HG03558 (cell line): ENCODE data around the gene RAB3D.
"Not testable (repeated sequence)": the region's sequence is repeated elsewhere in the genome, so short reads cannot be mapped to it uniquely, and the experiment has no call there.

Experiments
- ATAC-seq: cut with Tn5 transposase; IDR thresholded peaks from one replicate; pipeline ENCODE4 v1.9.1; 2021; ENCODE audit warnings: moderate number of reproducible peaks; ENCODE audit not compliant: unreplicated experiment; ENCODE audit errors: extremely low read depth

The RAB3D gene

DNA sequence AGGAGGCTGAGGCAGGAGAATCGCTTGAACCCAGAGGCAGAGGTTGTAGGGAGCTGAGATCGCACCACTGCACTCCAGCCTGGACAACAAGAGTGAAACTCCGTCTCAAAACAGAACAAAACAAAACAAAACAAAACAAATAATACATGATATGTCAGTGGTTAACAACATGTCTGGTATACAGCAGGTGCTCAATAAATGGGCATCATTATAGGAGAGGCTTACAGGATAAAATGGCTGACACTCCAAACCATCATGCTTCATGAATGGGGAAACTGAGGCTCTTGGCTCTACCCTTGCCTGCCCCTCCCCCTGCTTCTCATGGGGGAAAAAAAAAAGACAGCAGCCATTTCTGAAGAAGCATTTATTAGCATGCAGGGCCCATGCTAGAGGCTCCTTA is 3.0 kb upstream of the RAB3D start:
- no peak for ATAC-seq

DNA sequence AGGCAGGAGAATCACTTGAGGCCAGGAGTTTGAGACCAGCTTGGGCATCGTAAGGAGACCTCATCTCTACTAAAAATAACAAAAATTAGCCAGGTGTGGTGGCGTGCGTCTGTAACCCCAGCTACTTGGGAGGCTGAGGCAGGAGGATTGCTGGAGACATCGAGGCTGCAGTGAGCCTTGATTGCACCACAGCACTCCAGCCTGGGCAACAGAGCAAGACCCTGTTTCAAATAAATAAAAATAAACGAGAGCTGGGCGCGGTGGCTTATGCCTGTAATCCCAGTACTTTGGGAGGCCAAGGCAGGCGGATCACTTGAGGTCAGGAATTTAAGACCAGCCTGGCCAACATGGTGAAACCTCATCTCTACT is 626 bp upstream of the RAB3D start:
- not testable (repeated sequence) for ATAC-seq

DNA sequence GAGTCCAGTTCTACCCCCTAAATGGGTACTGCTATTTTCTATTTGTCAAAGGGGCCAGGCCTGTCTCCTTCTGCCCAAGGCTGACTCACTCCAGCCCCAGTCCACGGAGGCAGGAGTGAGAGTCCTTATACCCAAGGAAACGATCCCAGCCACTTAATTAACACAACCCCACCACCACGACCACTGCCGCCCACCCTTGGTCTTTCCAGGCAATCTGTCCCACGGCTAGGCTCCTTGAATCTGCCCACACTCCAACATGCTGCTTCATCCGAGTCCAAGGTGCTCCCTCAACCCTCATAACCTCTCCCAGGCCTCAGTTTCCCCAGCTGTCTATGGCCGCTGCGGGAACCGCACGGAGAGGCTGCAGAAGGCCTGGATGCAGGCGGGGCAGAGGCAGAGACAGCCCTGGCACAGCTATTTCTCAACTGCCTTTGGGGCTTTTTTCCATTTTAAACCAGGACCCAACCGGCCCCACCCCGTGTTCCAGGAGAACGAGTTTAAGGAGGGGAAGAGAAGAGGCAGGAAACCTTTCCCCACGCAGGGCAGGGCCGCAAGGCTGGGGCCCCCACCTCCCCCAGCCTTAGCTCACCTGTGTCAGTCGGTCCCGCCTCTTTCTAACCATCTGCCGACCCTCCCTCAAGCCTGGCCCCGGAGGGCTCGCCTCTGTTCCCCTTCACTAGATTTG is 746 bp downstream of the RAB3D start:
- ATAC-seq: no peak

DNA sequence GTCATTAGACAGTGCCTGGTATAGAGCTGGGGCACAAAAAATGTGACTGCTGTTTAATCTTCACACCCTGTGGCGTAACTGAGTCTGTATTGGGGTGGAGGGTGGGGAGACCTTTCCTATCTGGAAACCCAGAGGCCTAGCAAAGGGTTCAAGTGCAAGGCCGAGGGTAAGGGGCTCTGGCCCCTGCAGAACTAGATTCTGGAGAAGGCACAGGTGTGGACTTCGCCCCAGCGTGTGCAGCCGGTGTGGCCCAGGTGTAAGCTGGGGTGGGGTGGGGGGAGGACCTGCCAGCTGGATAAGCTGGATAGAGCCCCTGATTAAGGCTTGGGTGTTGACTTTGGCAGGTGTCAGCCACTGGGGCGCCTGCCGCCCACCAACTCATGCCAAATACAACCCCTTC is 1.3 kb downstream of the RAB3D start:
- no peak for ATAC-seq

DNA sequence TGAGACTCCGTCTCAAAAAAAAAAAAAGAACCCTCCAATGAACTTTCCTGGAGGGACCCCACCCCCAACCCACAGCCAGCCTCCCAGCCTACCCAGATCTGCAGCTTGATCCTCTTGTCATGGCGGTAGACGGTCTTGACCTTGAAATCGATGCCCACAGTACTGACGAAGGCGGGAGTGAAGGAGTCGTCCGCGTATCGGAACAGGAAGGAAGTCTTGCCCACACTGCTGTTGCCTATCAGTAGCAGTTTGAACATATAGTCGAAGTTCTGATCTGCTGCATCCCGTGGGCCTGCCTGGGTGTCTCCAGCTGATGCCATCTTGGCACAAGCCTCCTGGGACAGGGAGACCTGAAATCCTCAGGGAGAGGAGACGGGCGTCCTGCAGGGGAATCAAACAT is 2.4 kb downstream of the RAB3D start:
- no peak for ATAC-seq

DNA sequence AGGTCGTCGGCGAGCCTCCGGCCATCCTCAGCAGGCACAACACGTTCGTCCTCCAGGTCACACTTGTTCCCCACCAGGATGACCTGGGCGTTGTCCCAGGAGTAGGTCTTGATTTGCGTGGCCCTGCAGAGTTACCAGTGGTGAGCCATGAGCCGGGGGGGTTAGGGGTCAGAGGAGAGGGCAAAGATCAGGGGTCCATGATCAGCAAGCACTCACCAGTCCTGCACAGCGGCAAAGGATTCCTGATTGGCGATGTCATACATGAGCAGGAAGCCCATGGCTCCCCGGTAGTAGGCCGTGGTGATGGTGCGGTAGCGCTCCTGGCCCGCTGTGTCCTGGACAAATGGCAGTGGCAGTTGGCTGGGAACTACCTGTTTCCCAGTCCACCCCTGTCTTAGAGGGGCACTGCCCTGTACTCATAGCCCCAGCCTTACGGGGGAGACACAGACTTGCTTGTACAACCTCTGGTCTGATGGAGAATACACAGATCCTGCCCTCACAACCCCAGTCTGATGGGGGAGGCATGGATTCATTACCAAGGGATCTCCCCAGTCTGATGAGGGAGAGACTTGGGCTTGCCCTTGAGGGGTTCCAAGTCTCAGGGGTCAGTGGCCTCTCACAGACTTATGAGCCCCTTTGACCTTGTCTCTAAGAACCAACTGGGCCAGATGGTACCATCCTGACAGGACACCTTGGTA is 3.9 kb downstream of the RAB3D start:
- no peak for ATAC-seq

DNA sequence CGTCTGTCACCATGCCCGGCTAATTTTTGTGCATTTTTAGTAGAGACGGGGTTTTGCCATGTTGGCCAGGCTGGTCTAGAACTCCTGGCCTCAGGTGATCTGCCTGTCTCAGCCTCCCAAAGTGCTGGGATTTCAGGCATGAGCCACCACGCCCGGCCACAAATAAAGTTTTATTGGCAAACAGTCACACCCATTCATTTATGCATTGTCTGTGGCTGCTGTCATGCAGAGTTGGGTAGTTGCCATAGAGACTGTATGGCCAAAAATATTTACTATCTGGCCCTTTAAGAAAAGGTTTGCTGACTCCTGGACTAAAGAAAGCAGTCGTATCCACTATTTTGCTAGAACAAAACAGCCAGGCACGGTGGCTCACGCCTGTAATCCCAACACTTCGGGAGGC is 5.6 kb downstream of the RAB3D start:
- not testable (repeated sequence) for ATAC-seq

DNA sequence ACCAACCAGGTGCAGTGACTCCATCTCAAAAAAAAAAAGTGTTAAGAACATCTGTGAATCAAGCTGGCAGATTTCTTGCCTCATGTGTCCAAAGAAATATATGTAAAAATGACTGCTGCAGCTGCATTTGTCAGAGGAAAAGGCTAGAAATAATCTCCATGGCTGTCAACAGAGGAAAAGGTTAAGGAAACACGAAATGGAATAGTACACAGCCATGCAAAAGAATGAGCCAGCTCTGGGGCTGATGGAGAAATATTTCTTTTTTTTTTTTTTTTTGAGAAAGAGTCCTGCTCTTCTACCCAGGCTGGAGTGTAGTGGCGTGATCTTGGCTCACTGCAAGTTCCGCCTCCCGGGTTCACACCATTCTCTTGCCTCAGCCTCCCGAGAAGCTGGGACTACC is 6.6 kb downstream of the RAB3D start:
- ATAC-seq: no peak

DNA sequence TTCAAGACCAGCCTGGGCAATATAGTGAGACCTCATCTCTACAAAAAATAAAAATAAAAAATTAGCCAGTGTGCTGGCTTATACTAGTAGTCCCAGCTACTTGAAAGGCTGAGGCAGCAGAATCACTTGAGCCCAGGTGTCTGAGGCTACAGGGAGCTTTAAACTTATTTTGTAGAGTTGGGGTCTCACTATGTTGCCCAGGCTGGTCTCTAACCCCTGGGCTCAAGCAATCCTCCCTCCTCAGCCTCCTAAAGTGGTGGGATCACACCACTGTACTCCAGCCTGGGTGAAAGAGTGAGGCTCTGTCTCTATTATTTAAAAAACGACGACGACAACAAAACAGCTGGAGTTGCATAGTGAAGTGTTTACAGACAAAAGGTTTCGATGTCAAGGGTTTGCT is 8.0 kb downstream of the RAB3D start:
- ATAC-seq: no peak

DNA sequence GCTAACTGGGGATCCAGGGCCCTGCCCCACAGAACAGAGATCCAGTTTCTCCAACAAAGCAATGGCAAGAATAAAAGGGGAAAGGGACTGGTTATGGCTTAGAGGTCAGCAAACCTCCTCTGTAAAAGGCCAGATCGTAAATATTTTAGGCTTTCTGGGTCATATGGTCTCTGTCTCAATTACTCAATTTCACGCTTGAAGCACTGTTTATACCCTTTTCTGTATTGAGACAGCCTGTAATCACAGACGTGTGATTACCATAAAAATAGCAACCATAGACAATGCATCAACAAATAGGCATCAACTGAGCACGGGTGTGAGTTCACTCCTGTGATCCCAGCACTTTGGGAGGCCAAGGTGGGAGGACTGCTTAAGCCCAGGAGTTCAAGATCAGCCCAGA is 9.3 kb downstream of the RAB3D start:
- ATAC-seq: no peak

DNA sequence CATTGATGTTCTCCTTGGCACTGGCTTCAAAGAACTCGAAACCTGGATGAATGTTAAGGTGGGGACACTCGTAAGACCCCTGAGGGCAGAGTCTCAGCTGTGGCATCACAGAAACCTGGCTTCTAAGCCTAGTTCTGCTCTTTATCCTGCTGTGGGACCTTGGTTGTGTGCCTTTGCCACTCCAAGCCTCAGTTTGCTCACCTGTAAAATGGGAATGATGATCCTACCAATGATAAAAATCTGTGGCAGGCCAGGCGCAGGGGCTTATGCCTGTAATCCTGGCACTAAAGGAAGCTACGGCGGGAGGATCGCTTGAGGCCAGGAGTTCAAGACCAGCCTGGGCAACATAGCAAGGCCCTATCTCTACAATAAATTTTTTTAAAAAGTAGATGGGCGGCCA is 13.9 kb downstream of the RAB3D start:
- no peak for ATAC-seq

DNA sequence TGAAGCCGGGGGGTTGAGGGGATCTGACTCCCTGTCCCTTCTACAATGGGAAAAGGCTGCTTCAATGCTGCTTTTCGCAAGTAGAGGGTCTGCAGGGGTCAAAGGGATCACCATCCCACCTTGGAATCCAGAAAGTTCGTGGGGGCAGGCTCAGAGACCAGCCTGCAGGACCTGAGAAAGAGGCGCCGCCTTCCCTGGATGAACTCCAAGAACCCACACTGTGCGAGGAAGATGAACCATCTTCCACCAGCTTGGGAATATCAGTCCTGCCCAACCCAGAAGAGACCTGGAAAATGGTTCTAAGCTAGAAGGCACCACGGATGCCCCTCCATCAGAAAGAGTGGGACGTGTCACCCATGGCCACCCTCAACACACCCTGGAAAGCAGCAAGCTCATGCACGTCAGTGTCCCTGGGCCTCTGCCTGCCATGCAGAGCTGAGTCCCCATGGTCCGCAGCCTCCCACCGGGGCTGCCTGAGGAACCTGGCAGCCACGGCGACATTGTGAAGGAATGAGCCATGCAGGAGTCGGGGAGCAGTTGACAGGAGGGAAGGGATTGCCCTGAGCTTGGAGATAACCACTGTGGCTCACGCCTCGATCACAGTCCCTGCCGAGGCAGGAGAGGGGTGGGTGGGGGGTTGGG is 14.6 kb downstream of the RAB3D start:
- no peak for ATAC-seq

DNA sequence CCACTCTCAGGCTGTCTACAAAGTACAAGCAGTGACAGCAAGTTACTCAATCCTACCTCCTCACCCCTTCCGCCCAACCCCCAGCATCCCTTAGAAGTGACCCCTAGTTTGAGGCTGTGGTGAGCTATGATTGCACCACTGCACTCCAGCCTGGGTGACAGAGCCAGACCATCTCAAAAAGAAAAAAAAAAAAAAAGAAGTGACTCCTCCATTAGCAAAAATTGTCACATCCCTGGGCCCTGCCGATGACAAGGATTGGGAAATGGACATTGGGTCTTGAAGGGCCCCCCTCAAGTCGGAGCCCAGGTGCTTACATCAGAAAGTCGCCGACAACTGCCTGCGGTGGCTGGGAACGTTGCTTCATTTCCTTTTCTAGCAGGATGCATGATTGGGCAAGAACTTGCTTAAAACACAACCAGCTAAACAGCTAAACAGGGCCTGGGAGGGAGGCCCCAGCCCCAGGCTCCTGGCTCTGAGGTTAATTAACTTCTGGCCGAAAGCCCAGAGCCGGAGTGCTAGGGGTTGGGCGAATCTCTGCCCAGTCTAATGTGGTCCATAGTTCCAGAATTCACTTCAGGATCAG is 15.3 kb downstream of the RAB3D start:
- ATAC-seq: no peak

DNA sequence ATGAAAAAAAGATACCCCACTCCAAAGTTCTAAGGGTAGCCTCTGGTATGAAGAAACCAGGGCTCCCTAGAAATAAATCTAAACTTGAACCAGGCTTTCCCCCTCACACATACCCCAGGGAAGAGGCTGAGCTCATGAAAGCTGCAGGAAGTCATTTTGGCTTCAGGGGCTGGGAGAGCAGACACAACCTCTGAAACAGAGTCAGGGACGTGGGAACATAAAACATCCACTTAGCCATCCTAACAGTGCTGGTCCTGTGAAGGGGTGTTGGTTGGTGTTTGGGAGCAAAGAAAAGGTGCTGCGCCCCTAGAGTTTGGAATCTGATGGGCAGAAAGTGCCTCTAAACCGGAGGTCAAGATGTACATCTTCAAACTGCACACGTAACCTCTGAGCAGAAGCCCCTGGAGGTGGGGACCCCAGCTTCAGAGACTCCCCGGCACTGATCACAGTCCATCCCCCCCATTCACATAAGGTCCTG is 15.8 kb downstream of the RAB3D start:
- ATAC-seq: no peak

DNA sequence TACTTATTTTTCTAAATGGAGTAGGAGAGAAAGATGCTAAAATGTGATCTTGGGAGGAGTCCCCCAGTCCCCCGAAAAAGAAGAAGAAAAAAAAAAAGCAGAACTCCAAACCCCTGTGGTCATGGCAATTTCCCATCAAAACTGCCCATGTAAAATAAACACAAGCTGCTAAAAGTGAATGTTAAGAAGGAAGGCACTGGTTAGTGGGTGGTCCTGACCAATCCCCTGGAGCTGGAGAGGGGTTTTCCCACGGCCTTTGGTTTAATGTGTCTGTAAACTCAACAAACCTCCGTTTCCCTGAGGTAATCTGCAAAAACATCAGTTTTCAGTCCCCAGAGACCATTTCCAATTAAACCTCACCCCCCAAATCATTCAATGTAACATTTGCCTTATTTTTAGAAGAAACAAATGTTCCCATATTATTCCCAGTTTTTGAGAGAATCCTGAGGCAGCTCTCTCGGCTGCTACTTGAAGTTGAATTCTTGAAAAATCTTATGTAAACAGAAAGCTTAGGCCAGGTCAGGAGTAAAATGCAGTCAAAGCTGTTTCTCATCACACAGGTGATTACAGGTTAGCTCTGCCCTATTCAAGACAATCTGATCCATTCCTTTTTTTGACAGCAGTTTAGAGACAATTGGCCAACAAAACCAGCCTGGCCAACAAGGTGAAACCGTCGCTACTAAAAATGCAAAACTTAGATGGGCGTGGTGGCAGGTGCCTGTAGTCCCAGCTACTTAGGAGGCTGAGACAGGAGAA is 17.0 kb downstream of the RAB3D start:
- ATAC-seq: no peak

DNA sequence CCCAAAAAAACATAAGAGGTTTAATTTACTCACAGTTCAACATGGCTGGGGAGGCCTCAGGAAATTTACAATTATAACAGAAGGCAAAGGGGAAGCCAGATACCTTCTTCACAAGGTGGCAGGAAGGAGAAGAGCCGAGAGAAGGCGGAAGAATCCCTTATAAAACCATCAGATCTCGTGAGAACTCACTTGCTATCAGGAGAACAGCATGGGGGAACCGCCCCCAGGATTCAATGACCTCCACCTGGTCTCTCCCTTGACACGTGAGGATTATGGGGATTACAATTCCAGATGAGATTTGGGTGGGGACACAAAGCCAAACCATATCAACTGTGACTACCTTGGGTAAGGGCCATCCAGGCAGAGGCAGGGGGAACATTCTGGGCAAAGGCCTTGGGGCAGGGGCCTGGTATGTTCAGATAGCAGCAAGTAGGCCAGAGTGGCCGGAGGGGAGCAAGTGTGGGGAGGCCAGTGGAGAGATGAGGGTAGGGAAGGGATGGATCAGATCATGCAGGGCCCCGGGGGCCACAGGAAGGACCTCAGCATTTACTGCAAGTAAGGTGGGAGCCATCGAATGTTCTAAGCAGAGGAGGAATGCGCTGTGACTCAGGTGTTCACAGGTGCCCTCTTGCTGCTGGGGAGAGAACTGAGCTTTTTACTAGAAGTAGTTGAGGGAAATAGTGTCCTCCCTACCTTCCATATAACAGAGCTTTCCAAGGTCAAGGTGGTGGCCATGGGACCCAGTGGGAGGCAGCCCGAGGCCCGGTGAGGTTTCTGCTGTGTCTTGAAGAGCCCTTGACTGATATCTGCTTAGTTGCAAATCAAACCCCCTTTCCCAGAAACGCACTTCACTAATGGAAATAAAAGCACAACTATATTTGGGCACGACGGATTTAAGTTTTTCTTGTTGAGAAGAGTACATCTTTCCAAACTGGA is 18.0 kb downstream of the RAB3D start:
- ATAC-seq: no peak

DNA sequence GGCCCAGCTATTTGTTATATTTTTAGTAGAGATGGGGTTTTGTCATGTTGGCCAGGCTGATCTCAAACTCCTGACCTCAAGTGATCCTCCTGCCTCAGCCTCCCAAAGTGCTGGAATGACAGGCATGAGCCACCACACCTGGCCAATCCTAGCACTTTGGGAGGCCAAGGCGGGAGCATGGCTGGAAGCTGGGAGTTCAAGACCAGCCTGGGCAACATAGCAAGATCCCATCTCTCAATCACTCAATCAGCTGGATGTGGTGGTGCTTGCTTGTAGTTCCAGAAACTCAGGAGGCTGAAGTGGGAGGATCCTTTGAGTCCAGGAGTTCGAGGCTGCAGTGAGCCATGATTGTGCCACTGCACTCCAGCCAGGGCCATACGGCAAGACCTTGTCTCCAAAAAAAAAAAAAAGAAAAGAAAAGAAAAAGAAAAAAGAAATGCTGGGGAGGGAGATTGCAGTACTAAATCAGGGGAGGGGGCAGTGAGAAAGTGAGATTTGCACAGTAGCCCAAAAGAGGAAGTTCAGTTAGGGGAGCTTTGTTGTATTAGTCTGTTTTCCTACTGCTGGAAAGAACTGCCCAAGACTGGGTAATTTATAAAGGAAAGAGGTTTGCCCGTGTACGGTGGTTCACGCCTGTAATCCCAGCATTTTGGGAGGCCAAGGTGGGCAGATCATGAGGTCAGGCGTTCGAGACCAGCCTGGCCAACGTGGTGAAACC is 19.0 kb downstream of the RAB3D start:
- ATAC-seq: not testable (repeated sequence)

DNA sequence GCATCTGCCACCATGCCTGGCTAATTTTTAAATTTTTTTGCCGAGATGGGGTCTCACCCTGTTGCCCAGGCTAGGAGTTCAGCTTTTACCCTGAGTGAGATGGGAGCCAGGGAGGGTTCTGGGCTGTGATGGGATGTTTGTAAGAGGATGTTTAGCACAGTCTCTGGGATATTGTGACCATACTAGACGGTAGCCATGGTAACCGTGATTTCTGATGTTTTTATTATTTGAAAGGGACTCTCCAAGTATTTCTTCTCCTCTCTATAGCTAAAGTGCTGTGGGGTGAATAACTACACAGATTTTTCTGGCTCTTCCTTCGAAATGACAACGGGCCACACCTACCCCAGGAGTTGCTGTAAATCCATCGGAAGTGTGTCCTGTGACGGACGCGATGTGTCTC is 33.1 kb downstream of the RAB3D start:
- ATAC-seq: no peak

DNA sequence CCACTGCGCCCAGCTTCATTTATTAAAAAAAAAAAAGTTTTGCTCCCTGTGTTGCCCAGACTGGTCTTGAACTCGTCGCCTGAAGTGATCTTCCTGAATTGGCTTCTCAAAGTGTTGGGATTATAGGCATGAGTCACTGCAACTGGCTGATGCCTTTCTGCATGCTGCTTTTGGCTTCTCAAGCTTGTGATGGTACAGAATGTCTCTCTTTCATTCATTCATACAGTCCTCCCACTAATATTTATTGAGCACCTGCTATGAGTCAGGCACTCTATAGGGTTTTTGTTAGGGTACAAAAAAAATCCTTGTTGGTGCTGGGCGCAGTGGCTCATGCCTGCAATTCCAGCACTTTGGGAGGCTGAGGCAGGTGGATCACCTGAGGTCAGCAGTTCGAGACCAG is 34.5 kb downstream of the RAB3D start:
- ATAC-seq: no peak
